SK-N-MC (cell line): ENCODE data around the gene ADCY2.

Experiments
- EZH2 ChIP-seq: fragments of 200-600 bp; sonication (generic); IDR thresholded peaks from one replicate; pipeline ENCODE4 v1.6.1; 2017; ENCODE audit warnings: antibody characterized with exemption
- POLR2AphosphoS5 ChIP-seq: IDR thresholded peaks from 2 replicates; pipeline ENCODE4 v1.6.1; 2012; ENCODE audit warnings: mild to moderate bottlenecking, low read depth, low read length, borderline replicate concordance

DNA sequence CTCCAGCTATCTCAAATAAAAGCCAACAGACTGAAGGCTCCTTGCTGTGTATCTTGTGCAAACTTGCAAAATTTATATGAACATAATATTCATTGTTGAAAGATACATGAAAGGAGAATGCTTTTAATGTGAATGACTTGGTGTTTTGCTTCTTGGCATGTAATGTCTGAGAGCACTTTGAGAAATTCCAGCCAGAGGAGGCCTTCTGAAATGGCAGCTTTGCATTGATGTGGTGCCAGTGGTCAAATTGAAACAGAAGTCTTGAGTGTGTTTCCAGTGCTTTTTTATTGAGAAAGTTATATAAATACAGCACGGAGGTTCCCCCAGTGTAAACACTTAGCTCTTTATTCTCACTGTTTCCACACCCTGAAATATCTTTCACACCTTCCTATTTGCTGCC lies 182.1 kb downstream of the ADCY2 start:
- TF ChIP-seq EZH2, result no peak
- no peak for TF ChIP-seq POLR2AphosphoS5
